SU-DHL-6 (cell line): ENCODE data around the gene ZBTB16.

Experiments used
- H2AFZ ChIP-seq: fragments of 200-600 bp; sonication (generic); 2 replicates; pipeline ENCODE4 v1.6.1; 2014; ENCODE audit warnings: low read depth, mild to moderate bottlenecking, moderate library complexity, mixed read lengths, antibody characterized with exemption, low read length; ENCODE audit not compliant: severe bottlenecking
- H3F3A ChIP-seq: fragments of 200-600 bp; shearing (Covaris generic); 2 replicates; pipeline ENCODE4 v1.6.0; 2016; ENCODE audit warnings: antibody characterized with exemption, mild to moderate bottlenecking; ENCODE audit not compliant: insufficient read depth
- H3K27ac ChIP-seq: fragments of 200-600 bp; sonication (generic); 2 replicates; pipeline ENCODE4 v1.5.1; 2016; ENCODE audit warnings: low read depth, mild to moderate bottlenecking, low read length, moderate library complexity, mixed read lengths
- H3K27me3 ChIP-seq: fragments of 200-600 bp; sonication (generic), shearing (Covaris generic); 2 replicates; pipeline ENCODE4 v1.6.0; 2014; ENCODE audit warnings: mild to moderate bottlenecking, low read length
- H3K36me3 ChIP-seq: fragments of 200-600 bp; sonication (generic); 2 replicates; pipeline ENCODE4 v1.6.1; 2014; ENCODE audit warnings: mild to moderate bottlenecking, low read length, mixed read lengths
- H3K4me2 ChIP-seq: fragments of 300-600, 200-600 bp; shearing (Covaris generic), sonication (generic); 2 replicates; pipeline ENCODE4 v1.6.0; 2014; ENCODE audit warnings: low read length, low read depth, mild to moderate bottlenecking; ENCODE audit not compliant: poor library complexity, severe bottlenecking
- H3K4me3 ChIP-seq: fragments of 200-600 bp; sonication (generic); 2 replicates; pipeline ENCODE4 v1.5.1; 2014; ENCODE audit warnings: antibody characterized with exemption, low read length, mild to moderate bottlenecking, mixed read lengths; ENCODE audit not compliant: insufficient read depth, poor library complexity, severe bottlenecking
- H3K79me2 ChIP-seq: fragments of 200-600 bp; sonication (generic); 2 replicates; pipeline ENCODE4 v1.6.1; 2014; ENCODE audit warnings: mild to moderate bottlenecking, low read length, moderate library complexity; ENCODE audit not compliant: insufficient read depth
- H3K9ac ChIP-seq: fragments of 200-600 bp; sonication (generic); 2 replicates; pipeline ENCODE4 v1.7.0; 2014; ENCODE audit warnings: mild to moderate bottlenecking, low read length
- H3K9me2 ChIP-seq: fragments of 200-600 bp; sonication (generic); replicated peaks from 2 replicates; pipeline ENCODE4 v1.6.1; 2014; ENCODE audit warnings: low read length; ENCODE audit not compliant: insufficient read depth
- H3K9me3 ChIP-seq: fragments of 200-600 bp; sonication (generic); 2 replicates; pipeline ENCODE4 v1.6.1; 2014; ENCODE audit warnings: low read length, mixed read lengths; ENCODE audit not compliant: insufficient read depth
- H4K20me1 ChIP-seq: fragments of 200-600 bp; sonication (generic); 2 replicates; pipeline ENCODE4 v1.6.1; 2014; ENCODE audit warnings: low read depth, mild to moderate bottlenecking, antibody characterized with exemption, low read length, moderate library complexity, mixed read lengths
- EZH2phosphoT487 ChIP-seq: fragments of 200-600 bp; sonication (generic), shearing (Covaris generic); conservative IDR thresholded peaks from 2 replicates; pipeline ENCODE4 v1.6.1; 2018; ENCODE audit warnings: mild to moderate bottlenecking, antibody characterized with exemption, low read length, moderate library complexity, mixed read lengths
- TF ChIP-seq, protein P1 (sequence below): fragments of 200-600 bp; sonication (generic); IDR thresholded peaks from one replicate; pipeline ENCODE4 v1.5.1; 2017; ENCODE audit warnings: antibody characterized with exemption, mild to moderate bottlenecking, low read length, moderate library complexity; ENCODE audit not compliant: insufficient read depth, poor library complexity, severe bottlenecking

The ZBTB16 gene

DNA sequence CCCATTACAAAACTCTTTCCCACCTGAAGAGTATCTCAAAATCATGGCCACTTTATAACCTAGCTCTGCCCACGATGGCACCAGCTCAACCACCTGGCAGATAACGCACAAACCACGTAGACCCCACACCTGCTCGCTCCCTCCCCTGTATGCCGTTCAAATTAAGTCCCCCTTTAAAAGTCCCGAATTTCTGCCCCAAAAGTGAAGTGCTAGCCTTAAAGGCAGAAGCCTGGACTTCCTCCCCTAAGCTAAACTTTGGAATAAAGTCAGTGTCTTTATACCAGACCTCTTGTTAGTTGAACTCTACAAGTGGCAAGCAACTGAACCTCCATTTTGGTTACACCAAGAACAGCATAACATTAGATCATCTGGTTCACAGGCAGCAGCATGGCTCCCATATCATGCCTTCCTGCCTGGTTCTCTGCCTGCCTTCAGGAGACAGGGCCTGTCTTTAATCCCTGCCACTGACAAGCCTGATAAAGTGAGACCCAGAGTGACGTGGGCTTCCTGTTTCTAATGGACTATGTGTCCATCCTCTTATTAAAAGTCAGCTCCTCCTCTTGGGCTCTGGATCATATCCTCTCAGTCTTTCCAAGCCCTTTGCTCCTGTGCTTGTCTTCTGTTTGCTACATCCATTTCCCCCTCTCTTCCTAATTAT is 204.1 kb downstream of the ZBTB16 start:
- no peak for TF ChIP-seq EZH2phosphoT487
- TF ChIP-seq, protein P1, sequence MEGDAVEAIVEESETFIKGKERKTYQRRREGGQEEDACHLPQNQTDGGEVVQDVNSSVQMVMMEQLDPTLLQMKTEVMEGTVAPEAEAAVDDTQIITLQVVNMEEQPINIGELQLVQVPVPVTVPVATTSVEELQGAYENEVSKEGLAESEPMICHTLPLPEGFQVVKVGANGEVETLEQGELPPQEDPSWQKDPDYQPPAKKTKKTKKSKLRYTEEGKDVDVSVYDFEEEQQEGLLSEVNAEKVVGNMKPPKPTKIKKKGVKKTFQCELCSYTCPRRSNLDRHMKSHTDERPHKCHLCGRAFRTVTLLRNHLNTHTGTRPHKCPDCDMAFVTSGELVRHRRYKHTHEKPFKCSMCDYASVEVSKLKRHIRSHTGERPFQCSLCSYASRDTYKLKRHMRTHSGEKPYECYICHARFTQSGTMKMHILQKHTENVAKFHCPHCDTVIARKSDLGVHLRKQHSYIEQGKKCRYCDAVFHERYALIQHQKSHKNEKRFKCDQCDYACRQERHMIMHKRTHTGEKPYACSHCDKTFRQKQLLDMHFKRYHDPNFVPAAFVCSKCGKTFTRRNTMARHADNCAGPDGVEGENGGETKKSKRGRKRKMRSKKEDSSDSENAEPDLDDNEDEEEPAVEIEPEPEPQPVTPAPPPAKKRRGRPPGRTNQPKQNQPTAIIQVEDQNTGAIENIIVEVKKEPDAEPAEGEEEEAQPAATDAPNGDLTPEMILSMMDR, result no peak
- H3K79me2 ChIP-seq, result no peaks in the 10 kb centered on the region
- H3K4me2 ChIP-seq, result no peak overlapping the region
- H3K9ac ChIP-seq, result no peak overlapping the region
- no peaks in the 10 kb centered on the region for H3F3A ChIP-seq
- no peaks in the 10 kb centered on the region for H3K9me3 ChIP-seq
- H4K20me1 ChIP-seq, result no peaks in the 10 kb centered on the region
- H3K36me3 ChIP-seq, result no peaks in the 10 kb centered on the region
- H3K9me2 ChIP-seq, result no peaks in the 10 kb centered on the region
- no peaks in the 10 kb centered on the region for H3K27me3 ChIP-seq
- no peak overlapping the region for H3K27ac ChIP-seq
- no peak overlapping the region for H3K4me3 ChIP-seq
- no peak overlapping the region for H2AFZ ChIP-seq

DNA sequence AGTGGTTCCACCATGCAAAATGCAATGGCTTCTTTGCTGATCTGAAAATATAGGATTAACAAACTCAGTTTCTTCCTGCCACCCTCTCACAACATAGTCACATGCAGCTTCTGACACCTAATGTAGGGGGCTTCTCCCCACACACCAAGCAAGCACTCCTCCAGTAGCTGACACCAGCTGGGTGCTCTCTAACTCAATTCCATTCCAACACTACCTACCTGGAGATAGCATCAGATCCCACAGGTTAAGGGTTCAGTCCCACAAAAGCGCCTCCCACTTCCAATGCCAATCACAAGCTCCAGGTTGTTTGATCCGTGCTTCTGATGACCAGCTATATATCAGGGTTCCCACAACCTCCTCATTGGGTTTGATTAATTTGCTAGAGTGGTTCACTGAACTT is 204.9 kb downstream of the ZBTB16 start:
- Histone ChIP-seq H3K27me3 (no peaks in the 10 kb centered on the region), H3K9me2 (no peaks in the 10 kb centered on the region), H3K4me2 (no peak overlapping the region), H3K79me2 (no peaks in the 10 kb centered on the region), H3F3A (no peaks in the 10 kb centered on the region), H2AFZ (no peak overlapping the region), H3K9ac (no peak overlapping the region), H4K20me1 (no peaks in the 10 kb centered on the region), H3K4me3 (no peak overlapping the region), H3K27ac (no peak overlapping the region), H3K36me3 (no peaks in the 10 kb centered on the region), H3K9me3 (no peaks in the 10 kb centered on the region)
- TF ChIP-seq, protein P1, result no peak
- TF ChIP-seq EZH2phosphoT487, result no peak

DNA sequence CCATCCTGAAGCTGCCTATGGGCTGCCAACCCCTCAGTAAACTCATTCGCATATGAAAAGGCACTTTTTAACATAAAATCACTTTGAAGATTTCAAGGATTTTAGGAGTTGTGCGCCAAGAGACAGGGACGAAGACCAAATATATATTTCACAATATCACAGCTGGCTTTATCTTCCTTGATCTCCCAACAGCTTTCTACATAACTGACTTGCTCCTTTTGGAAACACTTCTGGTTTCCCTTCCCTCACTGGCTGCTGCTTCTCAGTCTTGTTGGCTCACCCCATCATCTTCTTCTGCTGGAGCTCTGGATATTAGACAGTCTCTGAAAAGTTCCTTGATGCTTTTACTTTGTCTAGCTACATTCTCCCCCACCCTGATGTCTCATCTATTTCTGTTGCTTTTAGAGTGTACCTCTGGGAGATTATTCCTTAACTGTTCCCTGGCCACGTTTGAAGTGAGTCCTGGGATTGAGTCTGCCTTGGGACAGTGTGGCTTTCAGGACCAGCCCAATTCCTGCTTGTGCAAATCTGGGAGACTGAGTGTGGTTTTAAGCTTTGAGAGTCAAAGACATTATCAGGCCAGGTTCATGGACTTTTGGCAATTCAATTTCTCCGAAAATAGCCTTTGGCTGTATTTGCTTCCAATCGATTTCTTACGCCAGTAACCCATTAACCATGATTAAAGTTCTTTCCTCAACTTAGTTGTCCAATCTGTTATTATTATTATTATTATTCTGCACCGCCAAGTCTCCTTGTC is 205.8 kb downstream of the ZBTB16 start:
- Histone ChIP-seq H3K27ac (no peak overlapping the region), H3K27me3 (no peaks in the 10 kb centered on the region), H3K9ac (no peak overlapping the region), H3K9me3 (no peaks in the 10 kb centered on the region), H3K9me2 (no peaks in the 10 kb centered on the region), H3K79me2 (no peaks in the 10 kb centered on the region), H4K20me1 (no peaks in the 10 kb centered on the region), H3F3A (no peaks in the 10 kb centered on the region), H3K36me3 (no peaks in the 10 kb centered on the region), H3K4me2 (no peak overlapping the region), H2AFZ (no peak overlapping the region), H3K4me3 (no peak overlapping the region)
- no peak for TF ChIP-seq EZH2phosphoT487
- TF ChIP-seq, protein P1, result no peak
